ENCODE results near the gene LRP1B. TPM values are rescaled to one million over a fixed set of nuclear protein-coding genes. Genes with fewer than 3 reads are reported as not detected.

Gene LRP1B
- total and polyA plus RNA-seq, 2 of the 8 experiments (the other 6 are each of a cell fraction or from before 2014, with no cell fraction given): 0.03 TPM; not detected in 1

GRCh38 chr2:141313972-141314371, 816.8 kb downstream of the LRP1B start:
- H3K14ac ChIP-seq (ENCODE audit: insufficient read length): no peak overlapping the region
- ChIA-PET POLR2A (ENCODE audit: partially characterized antibody) (no interaction called here), CTCF (ENCODE audit: partially characterized antibody) (interaction anchor here (0.7 kb wide), 1 partner anchor 444 kb away, joined by 3 read pairs; no protein-coding TSS in a partner anchor)
- no peak overlapping the region for H3K4me2 ChIP-seq (ENCODE audit: insufficient read depth in 1 of 2, low read depth in 2 of 2, low read length in 2 of 2)
- H2BK12ac ChIP-seq (ENCODE audit: low read depth, low read length): no peak overlapping the region
- H2BK5ac ChIP-seq (ENCODE audit: low read depth, low read length): no peak overlapping the region
- H3K27ac ChIP-seq (ENCODE audit: low read depth, low read length): no peak overlapping the region
- no peak overlapping the region for H2BK120ac ChIP-seq (replicated peaks; ENCODE audit: low read depth, low read length)
- no peak overlapping the region for H3K56ac ChIP-seq (replicated peaks; ENCODE audit: insufficient read length, low read depth, low read length)
- no peak overlapping the region for H3K18ac ChIP-seq (ENCODE audit: extremely low read depth, low read length)
- H2BK15ac ChIP-seq (ENCODE audit: low read length): no peak overlapping the region
- no peak overlapping the region for H3K23ac ChIP-seq (ENCODE audit: insufficient read length)
- 95% methylated on average over 4 of the region's 4 CpGs; no CpG with 5 or more reads in 1 of the 2 experiments for WGBS, 2 experiments (ENCODE audit: extremely low coverage in 1 of 2, insufficient coverage in 1 of 2, insufficient read length in 1 of 2, insufficient replicate concordance in 2 of 2, low coverage in 1 of 2, low lambda C conversion rate in 2 of 2, missing lambda C conversion rate in 1 of 2)
- FAIRE-seq (no peak), DNase-seq (ENCODE audit: low read depth in 1 of 2, low spot score in 2 of 2) (no peak)
- no peak overlapping the region for H2AK5ac ChIP-seq (ENCODE audit: low read depth, low read length)
- H3K36me3 ChIP-seq (ENCODE audit: control insufficient read depth in 2 of 4, insufficient read depth in 4 of 4, low read length in 3 of 4): no peaks in the 10 kb centered on the region
- no peaks in the 10 kb centered on the region for H4K20me1 ChIP-seq (replicated peaks in 1 of 2; ENCODE audit: control insufficient read depth in 1 of 2, insufficient read depth in 2 of 2, low read length in 2 of 2)
- no peak overlapping the region for H2BK20ac ChIP-seq (ENCODE audit: low read length)
- H3K4me1 ChIP-seq (replicated peaks in 1 of 4; ENCODE audit: control insufficient read depth in 3 of 4, insufficient read depth in 4 of 4, low read length in 3 of 4): no peaks in the 10 kb centered on the region
- no peak overlapping the region for H3K4ac ChIP-seq (replicated peaks; ENCODE audit: insufficient read length, low read depth, low read length)
- no peaks in the 10 kb centered on the region for H3K79me1 ChIP-seq (ENCODE audit: low read depth, low read length)
- H3K4me3 ChIP-seq (ENCODE audit: extremely low read depth in 1 of 4, insufficient read depth in 2 of 4, low read depth in 3 of 4, low read length in 4 of 4): no peak overlapping the region
- H3K27me3 ChIP-seq (replicated peaks in 1 of 4; ENCODE audit: control insufficient read depth in 3 of 4, extremely low read depth in 1 of 4, insufficient read depth in 3 of 4, low read length in 3 of 4): no peaks in the 10 kb centered on the region
- H4K5ac ChIP-seq (ENCODE audit: insufficient read length, low read depth, low read length): no peak overlapping the region
- no peak overlapping the region for H3K9ac ChIP-seq (replicated peaks in 1 of 4; ENCODE audit: extremely low read depth in 1 of 4, low read depth in 3 of 4, low read length in 3 of 4)
- no peak overlapping the region for H4K91ac ChIP-seq (replicated peaks; ENCODE audit: insufficient read length, low read length)
- no peak overlapping the region for H4K8ac ChIP-seq (ENCODE audit: extremely low read depth, insufficient read depth, low read length)
- no peaks in the 10 kb centered on the region for H3K23me2 ChIP-seq (ENCODE audit: low read depth, low read length)
- H3K79me2 ChIP-seq (ENCODE audit: control insufficient read depth in 1 of 2, insufficient read depth in 2 of 2, low read length in 2 of 2): no peaks in the 10 kb centered on the region
- H3K9me3 ChIP-seq (ENCODE audit: insufficient read depth in 2 of 2, low read depth in 1 of 2, low read length in 1 of 2): no peaks in the 10 kb centered on the region
- H2AFZ ChIP-seq (ENCODE audit: low read length): no peak overlapping the region
- no peak for TF ChIP-seq JUND (IDR thresholded peaks at IDR 0.05; ENCODE audit: low read length)
- TF ChIP-seq SIX5 (IDR thresholded peaks at IDR 0.05; ENCODE audit: low read depth, low read length): no peak
- no peak for TF ChIP-seq TBP (IDR thresholded peaks at IDR 0.05; ENCODE audit: low read depth, low read length)
- TF ChIP-seq MAFK (IDR thresholded peaks at IDR 0.05; ENCODE audit: low read depth, low read length): no peak
- TF ChIP-seq, protein P1, sequence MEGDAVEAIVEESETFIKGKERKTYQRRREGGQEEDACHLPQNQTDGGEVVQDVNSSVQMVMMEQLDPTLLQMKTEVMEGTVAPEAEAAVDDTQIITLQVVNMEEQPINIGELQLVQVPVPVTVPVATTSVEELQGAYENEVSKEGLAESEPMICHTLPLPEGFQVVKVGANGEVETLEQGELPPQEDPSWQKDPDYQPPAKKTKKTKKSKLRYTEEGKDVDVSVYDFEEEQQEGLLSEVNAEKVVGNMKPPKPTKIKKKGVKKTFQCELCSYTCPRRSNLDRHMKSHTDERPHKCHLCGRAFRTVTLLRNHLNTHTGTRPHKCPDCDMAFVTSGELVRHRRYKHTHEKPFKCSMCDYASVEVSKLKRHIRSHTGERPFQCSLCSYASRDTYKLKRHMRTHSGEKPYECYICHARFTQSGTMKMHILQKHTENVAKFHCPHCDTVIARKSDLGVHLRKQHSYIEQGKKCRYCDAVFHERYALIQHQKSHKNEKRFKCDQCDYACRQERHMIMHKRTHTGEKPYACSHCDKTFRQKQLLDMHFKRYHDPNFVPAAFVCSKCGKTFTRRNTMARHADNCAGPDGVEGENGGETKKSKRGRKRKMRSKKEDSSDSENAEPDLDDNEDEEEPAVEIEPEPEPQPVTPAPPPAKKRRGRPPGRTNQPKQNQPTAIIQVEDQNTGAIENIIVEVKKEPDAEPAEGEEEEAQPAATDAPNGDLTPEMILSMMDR (IDR thresholded peaks at IDR 0.05; ENCODE audit: control extremely low read depth in 1 of 3, insufficient read depth in 1 of 3, low read depth in 1 of 3, low read length in 3 of 3): no peak
- no peak for TF ChIP-seq ATF2 (IDR thresholded peaks at IDR 0.05; ENCODE audit: low read length)
- TF ChIP-seq, protein P2, sequence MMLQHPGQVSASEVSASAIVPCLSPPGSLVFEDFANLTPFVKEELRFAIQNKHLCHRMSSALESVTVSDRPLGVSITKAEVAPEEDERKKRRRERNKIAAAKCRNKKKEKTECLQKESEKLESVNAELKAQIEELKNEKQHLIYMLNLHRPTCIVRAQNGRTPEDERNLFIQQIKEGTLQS (IDR thresholded peaks at IDR 0.05; ENCODE audit: insufficient read depth, low read depth, low read length): no peak
- TF ChIP-seq KDM4A (IDR thresholded peaks at IDR 0.05; ENCODE audit: low read depth, low read length, severe bottlenecking): no peak
- TF ChIP-seq SIN3A (conservative IDR thresholded peaks at IDR 0.05 in 1 of 2, IDR thresholded peaks at IDR 0.05 in 1 of 2; ENCODE audit: low read depth in 1 of 2, low read length in 2 of 2): no peak

Measured in H1 (cell line).